Measurements from ENCODE around the gene FRAS1. TPM values are rescaled to one million over a fixed set of nuclear protein-coding genes. Genes with fewer than 3 reads are reported as not detected.

The FRAS1 gene
- total and polyA plus RNA-seq, 8 donors = 15.3 to 48.9 (median 40.4) TPM

GRCh38 chr4:78162821-78163220 lies 105.7 kb downstream of the FRAS1 start:
- H3K36me3 ChIP-seq = no peaks in the 10 kb centered on the region
- no peak for TF ChIP-seq CTCF (IDR thresholded peaks at IDR 0.05)
- ATAC-seq = no peak

DNA sequence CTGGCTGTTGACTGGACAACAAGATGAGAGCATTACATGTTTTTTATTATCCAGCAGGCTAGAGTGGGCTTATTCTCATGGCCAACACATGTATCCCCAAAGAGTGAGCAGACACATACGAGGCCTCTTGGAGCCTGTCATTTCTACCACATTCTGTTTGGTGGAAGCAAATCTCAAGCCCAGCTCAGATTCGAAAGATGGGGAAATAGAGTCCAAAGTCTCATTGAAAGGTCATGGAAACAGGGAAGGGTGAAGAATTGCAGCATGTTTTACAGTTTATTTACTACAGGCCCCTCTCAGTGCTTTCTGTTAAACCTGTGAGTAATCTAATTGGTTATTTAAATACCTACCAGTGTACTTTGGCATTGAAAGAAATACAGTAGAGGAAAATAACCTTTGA lies 108.6 kb downstream of the FRAS1 start:
- ATAC-seq = no peak
- Histone ChIP-seq H3K4me1 (no peaks in the 10 kb centered on the region), H3K9me3 (no peaks in the 10 kb centered on the region), H3K36me3 (no peaks in the 10 kb centered on the region), H3K27me3 (no peaks in the 10 kb centered on the region), H3K27ac (no peak overlapping the region), H3K4me3 (no peak overlapping the region)
- intact Hi-C loops (cut with DNase I) = no loop called here
- no peak for DNase-seq
- no peak for TF ChIP-seq CTCF (IDR thresholded peaks at IDR 0.05)

More at GRCh38 chr4:78162821-78163220, 105.7 kb downstream of the FRAS1 start:
- Histone ChIP-seq H3K27me3 (no peaks in the 10 kb centered on the region), H3K4me1 (no peaks in the 10 kb centered on the region), H3K4me3 (no peak overlapping the region), H3K27ac (no peak overlapping the region), H3K9me3 (no peaks in the 10 kb centered on the region)
- intact Hi-C loops (cut with DNase I) = no loop called here
- no peak for DNase-seq

GRCh38 chr4:78166622-78167021 lies 109.5 kb downstream of the FRAS1 start:
- intact Hi-C loops (cut with DNase I) = no loop called here
- Histone ChIP-seq H3K36me3 (no peaks in the 10 kb centered on the region), H3K4me1 (no peaks in the 10 kb centered on the region), H3K4me3 (no peak overlapping the region), H3K9me3 (no peaks in the 10 kb centered on the region), H3K27ac (no peak overlapping the region), H3K27me3 (no peaks in the 10 kb centered on the region)
- ATAC-seq = no peak
- DNase-seq = no peak
- TF ChIP-seq CTCF (IDR thresholded peaks at IDR 0.05) = no peak

- Histone ChIP-seq H3K9me3 (no peaks in the 10 kb centered on the region), H3K27ac (no peak overlapping the region), H3K36me3 (no peaks in the 10 kb centered on the region), H3K4me1 (no peaks in the 10 kb centered on the region), H3K27me3 (no peaks in the 10 kb centered on the region), H3K4me3 (no peak overlapping the region)
- intact Hi-C loops (cut with DNase I) = no loop called here
- no peak for TF ChIP-seq CTCF (IDR thresholded peaks at IDR 0.05)
- DNase-seq (no peak), ATAC-seq (no peak)
Measured at GRCh38 chr4:78167510-78167909, 110.4 kb downstream of the FRAS1 start.

DNA sequence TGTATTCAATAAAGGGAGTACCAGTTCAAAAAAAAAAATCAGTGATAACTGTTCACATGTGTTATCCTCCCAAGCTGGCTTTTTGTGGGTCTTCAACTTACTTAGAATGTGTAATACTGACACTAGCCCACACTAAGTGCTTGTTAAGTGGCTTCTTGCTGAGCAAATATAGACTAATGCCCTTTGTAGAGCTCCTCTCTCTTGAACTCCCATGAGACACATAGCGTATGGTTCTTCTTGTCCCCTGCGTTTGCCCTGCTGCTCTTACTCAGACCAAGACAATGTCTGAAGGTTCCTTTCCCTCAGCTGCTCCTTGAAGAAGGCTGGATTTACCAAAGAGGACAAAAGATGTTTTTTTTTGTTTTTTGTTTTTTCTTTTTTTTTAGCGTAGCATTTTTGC lies 110.9 kb downstream of the FRAS1 start:
- TF ChIP-seq CTCF (IDR thresholded peaks at IDR 0.05) = no peak
- no peaks in the 10 kb centered on the region for H3K27me3 ChIP-seq
- DNase-seq (no peak), ATAC-seq (no peak)
- H3K27ac ChIP-seq = no peak overlapping the region
- H3K4me3 ChIP-seq = no peak overlapping the region
- H3K4me1 ChIP-seq = no peaks in the 10 kb centered on the region
- no peaks in the 10 kb centered on the region for H3K36me3 ChIP-seq
- intact Hi-C loops (cut with DNase I) = no loop called here
- H3K9me3 ChIP-seq = no peaks in the 10 kb centered on the region
